B cell (primary cell): ENCODE measurements around the gene MTHFSD.

Experiments used
- CTCF ChIP-seq: fragments of 200-600 bp; IDR thresholded peaks from one replicate; pipeline ENCODE4 v1.8.0; 2022; ENCODE audit warnings: antibody characterized with exemption, mild to moderate bottlenecking
- EZH2 ChIP-seq: IDR thresholded peaks from 2 replicates; pipeline ENCODE4 v1.6.1; 2012; ENCODE audit warnings: borderline replicate concordance, low read depth, mild to moderate bottlenecking, moderate library complexity, low read length; ENCODE audit not compliant: insufficient read depth, poor library complexity, severe bottlenecking

DNA sequence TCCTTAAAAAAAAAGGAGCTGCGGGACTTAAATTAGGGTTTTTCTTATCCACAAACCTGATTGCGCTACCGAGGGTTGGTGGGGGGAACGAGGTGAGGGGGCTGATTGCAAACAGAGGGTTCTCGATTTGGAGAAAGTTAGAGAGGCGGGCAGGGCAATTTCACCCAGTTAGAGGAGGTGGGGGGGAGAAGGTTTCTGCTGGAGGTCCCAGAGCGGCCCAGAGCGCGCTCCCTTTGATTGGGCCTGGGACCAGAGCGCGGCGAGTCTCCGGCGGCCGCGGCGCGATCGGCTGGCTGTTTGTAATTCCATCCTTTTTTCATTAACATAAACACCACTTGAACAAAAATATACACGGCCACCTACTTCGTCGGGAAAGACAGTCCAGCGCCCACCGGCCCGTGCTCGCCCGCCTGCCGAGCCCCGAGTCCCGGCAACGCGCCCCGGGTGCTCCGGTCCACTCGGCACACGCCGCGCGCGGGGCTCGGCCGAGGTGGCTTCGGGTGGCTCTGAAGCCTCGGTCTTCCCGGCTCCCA is 58.0 kb downstream of the MTHFSD start:
- TF ChIP-seq EZH2 (no peak), CTCF (no peak)
